HEK293 (cell line): ENCODE data around the gene HS3ST4.

Experiments
- CTCF ChIA-PET: fragments of 350-600 bp; formaldehyde crosslinking; extraction: SDS; loops from one replicate; lab custom pipeline; 2021; ENCODE audit warnings: antibody characterized with exemption; lab: Yijun Ruan, JAX
- POLR2A ChIA-PET: fragments of 300-600 bp; formaldehyde crosslinking; extraction: SDS; loops from one replicate; lab custom pipeline; 2020; ENCODE audit warnings: antibody characterized with exemption, inconsistent platforms; lab: Yijun Ruan, JAX
- H3K27ac ChIP-seq: fragments of 200-500 bp; sonication (Bioruptor generic); 2 replicates; pipeline ENCODE4 v1.5.1; 2014; ENCODE audit warnings: low read depth, low read length, control low read depth, inconsistent platforms; ENCODE audit errors: extremely low read depth
- H3K36me3 ChIP-seq, 2 experiments: fragments of 200-500 bp in 1 of 2; sonication (Bioruptor generic) in 1 of 2; 1 replicate in 1 of 2; 2 replicates in 1 of 2; pipeline ENCODE4 v1.5.1; 2014 to 2017; ENCODE audit warnings: inconsistent platforms in 2 of 2, low read length in 2 of 2; ENCODE audit not compliant: control insufficient read depth in 2 of 2, insufficient read depth in 1 of 2
- H3K4me1 ChIP-seq: fragments of 200-500 bp; sonication (Bioruptor generic); 2 replicates; pipeline ENCODE4 v1.5.1; 2014; ENCODE audit warnings: mild to moderate bottlenecking, low read length, inconsistent platforms; ENCODE audit not compliant: control insufficient read depth, insufficient read depth
- H3K4me3 ChIP-seq: 2 replicates; pipeline ENCODE4 v1.5.1; 2011; ENCODE audit warnings: low read depth, mild to moderate bottlenecking, control low read depth, low read length, moderate library complexity
- H3K9me3 ChIP-seq: fragments of 200-500 bp; sonication (Bioruptor generic); 2 replicates; pipeline ENCODE4 v1.5.1; 2014; ENCODE audit warnings: low read depth, low read length, inconsistent platforms; ENCODE audit not compliant: control insufficient read depth, insufficient read depth
- EGR2 ChIP-seq: fragments of 450-650 bp; formaldehyde crosslinking; IDR thresholded peaks from 2 replicates; pipeline ENCODE4 v1.5.1; 2016; ENCODE audit warnings: low read depth, missing biosample characterization, missing genetic modification characterization
- HOXC10 ChIP-seq: sonication (generic); formaldehyde crosslinking; IDR thresholded peaks from 2 replicates; pipeline ENCODE4 v1.8.1; 2023; ENCODE audit warnings: mild to moderate bottlenecking, missing genetic modification reagents
- KLF9 ChIP-seq: fragments of 450-650 bp; formaldehyde crosslinking; IDR thresholded peaks from 2 replicates; pipeline ENCODE4 v1.5.1; 2016; ENCODE audit warnings: missing biosample characterization, missing genetic modification characterization, low read depth
- ZBTB20 ChIP-seq: fragments of 450-650 bp; formaldehyde crosslinking; IDR thresholded peaks from 2 replicates; pipeline ENCODE4 v1.5.1; 2016; ENCODE audit warnings: missing biosample characterization, missing genetic modification characterization
- ZBTB49 ChIP-seq: fragments of 450-650 bp; formaldehyde crosslinking; IDR thresholded peaks from 2 replicates; pipeline ENCODE4 v1.5.1; 2016; ENCODE audit warnings: missing biosample characterization, missing genetic modification characterization, low read depth
- ZBTB8A ChIP-seq: fragments of 450-650 bp; formaldehyde crosslinking; IDR thresholded peaks from 2 replicates; pipeline ENCODE4 v1.5.1; 2016; ENCODE audit warnings: missing biosample characterization, missing genetic modification characterization
- ZNF114 ChIP-seq: fragments of 450-650 bp; formaldehyde crosslinking; IDR thresholded peaks from 2 replicates; pipeline ENCODE4 v1.5.0; 2017; ENCODE audit warnings: missing biosample characterization, missing genetic modification characterization
- ZNF132 ChIP-seq: fragments of 450-650 bp; formaldehyde crosslinking; IDR thresholded peaks from 2 replicates; pipeline ENCODE4 v1.5.1; 2017; ENCODE audit warnings: missing biosample characterization, missing genetic modification characterization, borderline replicate concordance
- ZNF138 ChIP-seq: fragments of 450-650 bp; formaldehyde crosslinking; IDR thresholded peaks from 2 replicates; pipeline ENCODE4 v1.5.1; 2016; ENCODE audit warnings: missing biosample characterization, missing genetic modification characterization, borderline replicate concordance
- ZNF155 ChIP-seq: fragments of 450-650 bp; formaldehyde crosslinking; IDR thresholded peaks from 2 replicates; pipeline ENCODE4 v1.5.1; 2016; ENCODE audit warnings: missing biosample characterization, missing genetic modification characterization
- ZNF174 ChIP-seq: fragments of 450-650 bp; formaldehyde crosslinking; IDR thresholded peaks from 2 replicates; pipeline ENCODE4 v1.5.0; 2017; ENCODE audit warnings: missing biosample characterization, mild to moderate bottlenecking, missing genetic modification characterization
- ZNF221 ChIP-seq: fragments of 450-650 bp; formaldehyde crosslinking; IDR thresholded peaks from 2 replicates; pipeline ENCODE4 v1.5.1; 2017; ENCODE audit warnings: missing biosample characterization, missing genetic modification characterization, borderline replicate concordance
- ZNF266 ChIP-seq: fragments of 450-650 bp; formaldehyde crosslinking; IDR thresholded peaks from 2 replicates; pipeline ENCODE4 v1.5.1; 2016; ENCODE audit warnings: missing biosample characterization, missing genetic modification characterization, low read depth
- ZNF302 ChIP-seq: fragments of 450-650 bp; formaldehyde crosslinking; IDR thresholded peaks from 2 replicates; pipeline ENCODE4 v1.5.1; 2016; ENCODE audit warnings: missing biosample characterization, missing genetic modification characterization, low read depth
- ZNF335 ChIP-seq: fragments of 450-650 bp; formaldehyde crosslinking; conservative IDR thresholded peaks from 2 replicates; pipeline ENCODE4 v1.5.1; 2016; ENCODE audit warnings: missing biosample characterization, missing genetic modification characterization
- ZNF341 ChIP-seq: fragments of 450-650 bp; formaldehyde crosslinking; IDR thresholded peaks from 2 replicates; pipeline ENCODE4; 2016; ENCODE audit warnings: low read depth, missing biosample characterization, missing genetic modification characterization
- ZNF37A ChIP-seq: fragments of 450-650 bp; IDR thresholded peaks from 2 replicates; pipeline ENCODE4 v1.5.1; 2018; ENCODE audit warnings: missing biosample characterization, missing genetic modification characterization
- ZNF549 ChIP-seq: fragments of 450-650 bp; IDR thresholded peaks from 2 replicates; pipeline ENCODE4 v1.5.1; 2018; ENCODE audit warnings: missing biosample characterization, missing genetic modification characterization, mild to moderate bottlenecking, inconsistent platforms, moderate library complexity
- ZNF555 ChIP-seq: fragments of 450-650 bp; formaldehyde crosslinking; conservative IDR thresholded peaks from 2 replicates; pipeline ENCODE4 v1.5.1; 2017; ENCODE audit warnings: missing biosample characterization, mild to moderate bottlenecking, missing genetic modification characterization, inconsistent platforms
- ZNF596 ChIP-seq: fragments of 450-650 bp; IDR thresholded peaks from 2 replicates; pipeline ENCODE4 v1.5.0; 2018; ENCODE audit warnings: missing biosample characterization, mild to moderate bottlenecking, missing genetic modification characterization, moderate library complexity
- ZNF610 ChIP-seq: fragments of 450-650 bp; formaldehyde crosslinking; IDR thresholded peaks from 2 replicates; pipeline ENCODE4 v1.5.1; 2016; ENCODE audit warnings: missing biosample characterization, missing genetic modification characterization, borderline replicate concordance
- ZNF624 ChIP-seq: fragments of 450-650 bp; formaldehyde crosslinking; IDR thresholded peaks from 2 replicates; pipeline ENCODE4 v1.5.1; 2017; ENCODE audit warnings: missing biosample characterization, missing genetic modification characterization
- ZNF677 ChIP-seq: fragments of 450-650 bp; IDR thresholded peaks from 2 replicates; pipeline ENCODE4 v1.5.0; 2018; ENCODE audit warnings: missing biosample characterization, mild to moderate bottlenecking, missing genetic modification characterization, moderate library complexity
- ZNF776 ChIP-seq: fragments of 450-650 bp; formaldehyde crosslinking; IDR thresholded peaks from 2 replicates; pipeline ENCODE4 v1.5.0; 2017; ENCODE audit warnings: missing biosample characterization, missing genetic modification characterization, borderline replicate concordance
- TF ChIP-seq, protein P1 (sequence below): fragments of 450-650 bp; formaldehyde crosslinking; conservative IDR thresholded peaks from 2 replicates; pipeline ENCODE4 v1.5.1; 2016; ENCODE audit warnings: low read depth, missing biosample characterization, missing genetic modification characterization
- TF ChIP-seq, protein P2 (sequence below): fragments of 450-650 bp; formaldehyde crosslinking; IDR thresholded peaks from 2 replicates; pipeline ENCODE4 v1.5.1; 2017; ENCODE audit warnings: missing biosample characterization, mild to moderate bottlenecking, missing genetic modification characterization, moderate library complexity

HS3ST4 gene

GRCh38 chr16:26051063-26051462, 359.3 kb downstream of the HS3ST4 start:
- H3K9me3 ChIP-seq = no peaks in the 10 kb centered on the region
- POLR2A ChIA-PET = no interaction called here
- CTCF ChIA-PET = no interaction called here
- no peaks in the 10 kb centered on the region for H3K4me1 ChIP-seq
- H3K4me3 ChIP-seq = no peak overlapping the region
- TF ChIP-seq ZNF37A (tag by site-specific recombination) (no peak), ZNF155 (tag by site-specific recombination) (no peak), ZNF555 (tag by site-specific recombination) (no peak), ZNF624 (tag by site-specific recombination) (no peak), ZNF302 (tag by site-specific recombination) (no peak), ZNF341 (tag by site-specific recombination) (no peak), ZNF677 (tag by site-specific recombination) (no peak), ZNF221 (tag by site-specific recombination) (no peak), ZNF335 (tag by site-specific recombination) (no peak), EGR2 (no peak), ZNF549 (tag by site-specific recombination) (no peak), KLF9 (no peak)
- TF ChIP-seq, protein P1, sequence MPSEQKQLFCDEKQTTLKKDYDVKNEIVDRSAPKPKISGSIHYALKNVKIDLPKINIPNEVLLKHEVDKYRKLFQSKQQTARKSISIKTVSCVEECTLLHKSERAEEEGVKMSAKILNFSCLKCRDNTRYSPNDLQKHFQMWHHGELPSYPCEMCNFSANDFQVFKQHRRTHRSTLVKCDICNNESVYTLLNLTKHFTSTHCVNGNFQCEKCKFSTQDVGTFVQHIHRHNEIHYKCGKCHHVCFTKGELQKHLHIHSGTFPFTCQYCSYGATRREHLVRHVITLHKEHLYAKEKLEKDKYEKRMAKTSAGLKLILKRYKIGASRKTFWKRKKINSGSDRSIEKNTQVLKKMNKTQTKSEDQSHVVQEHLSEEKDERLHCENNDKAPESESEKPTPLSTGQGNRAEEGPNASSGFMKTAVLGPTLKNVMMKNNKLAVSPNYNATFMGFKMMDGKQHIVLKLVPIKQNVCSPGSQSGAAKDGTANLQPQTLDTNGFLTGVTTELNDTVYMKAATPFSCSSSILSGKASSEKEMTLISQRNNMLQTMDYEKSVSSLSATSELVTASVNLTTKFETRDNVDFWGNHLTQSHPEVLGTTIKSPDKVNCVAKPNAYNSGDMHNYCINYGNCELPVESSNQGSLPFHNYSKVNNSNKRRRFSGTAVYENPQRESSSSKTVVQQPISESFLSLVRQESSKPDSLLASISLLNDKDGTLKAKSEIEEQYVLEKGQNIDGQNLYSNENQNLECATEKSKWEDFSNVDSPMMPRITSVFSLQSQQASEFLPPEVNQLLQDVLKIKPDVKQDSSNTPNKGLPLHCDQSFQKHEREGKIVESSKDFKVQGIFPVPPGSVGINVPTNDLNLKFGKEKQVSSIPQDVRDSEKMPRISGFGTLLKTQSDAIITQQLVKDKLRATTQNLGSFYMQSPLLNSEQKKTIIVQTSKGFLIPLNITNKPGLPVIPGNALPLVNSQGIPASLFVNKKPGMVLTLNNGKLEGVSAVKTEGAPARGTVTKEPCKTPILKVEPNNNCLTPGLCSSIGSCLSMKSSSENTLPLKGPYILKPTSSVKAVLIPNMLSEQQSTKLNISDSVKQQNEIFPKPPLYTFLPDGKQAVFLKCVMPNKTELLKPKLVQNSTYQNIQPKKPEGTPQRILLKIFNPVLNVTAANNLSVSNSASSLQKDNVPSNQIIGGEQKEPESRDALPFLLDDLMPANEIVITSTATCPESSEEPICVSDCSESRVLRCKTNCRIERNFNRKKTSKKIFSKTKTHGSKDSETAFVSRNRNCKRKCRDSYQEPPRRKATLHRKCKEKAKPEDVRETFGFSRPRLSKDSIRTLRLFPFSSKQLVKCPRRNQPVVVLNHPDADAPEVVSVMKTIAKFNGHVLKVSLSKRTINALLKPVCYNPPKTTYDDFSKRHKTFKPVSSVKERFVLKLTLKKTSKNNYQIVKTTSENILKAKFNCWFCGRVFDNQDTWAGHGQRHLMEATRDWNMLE (tag by site-specific recombination) = no peak
- H3K27ac ChIP-seq = no peak overlapping the region
- no peaks in the 10 kb centered on the region for H3K36me3 ChIP-seq

GRCh38 chr16:26053889-26054288, 362.1 kb downstream of the HS3ST4 start:
- CTCF ChIA-PET = no interaction called here
- TF ChIP-seq ZNF596 (tag by site-specific recombination) (peak; percentile 40; the same call in 1 of the 2 replicates), ZNF138 (no peak)

GRCh38 chr16:26058326-26058725, 366.6 kb downstream of the HS3ST4 start:
- POLR2A ChIA-PET = no interaction called here
- CTCF ChIA-PET = no interaction called here
- H3K9me3 ChIP-seq = no peaks in the 10 kb centered on the region
- TF ChIP-seq ZNF174 (tag by site-specific recombination) (no peak), ZBTB8A (tag by site-specific recombination) (no peak), ZNF266 (tag by site-specific recombination) (no peak), ZNF610 (tag by site-specific recombination) (no peak), ZNF677 (tag by site-specific recombination) (no peak), ZBTB49 (no peak), ZBTB20 (tag by site-specific recombination) (no peak), ZNF114 (no peak), ZNF776 (no peak), ZNF132 (tag by site-specific recombination) (no peak), HOXC10 (CRISPR knock-in tag) (no peak)
- TF ChIP-seq, protein P2, sequence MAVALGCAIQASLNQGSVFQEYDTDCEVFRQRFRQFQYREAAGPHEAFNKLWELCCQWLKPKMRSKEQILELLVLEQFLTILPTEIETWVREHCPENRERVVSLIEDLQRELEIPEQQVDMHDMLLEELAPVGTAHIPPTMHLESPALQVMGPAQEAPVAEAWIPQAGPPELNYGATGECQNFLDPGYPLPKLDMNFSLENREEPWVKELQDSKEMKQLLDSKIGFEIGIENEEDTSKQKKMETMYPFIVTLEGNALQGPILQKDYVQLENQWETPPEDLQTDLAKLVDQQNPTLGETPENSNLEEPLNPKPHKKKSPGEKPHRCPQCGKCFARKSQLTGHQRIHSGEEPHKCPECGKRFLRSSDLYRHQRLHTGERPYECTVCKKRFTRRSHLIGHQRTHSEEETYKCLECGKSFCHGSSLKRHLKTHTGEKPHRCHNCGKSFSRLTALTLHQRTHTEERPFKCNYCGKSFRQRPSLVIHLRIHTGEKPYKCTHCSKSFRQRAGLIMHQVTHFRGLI (tag by site-specific recombination) = no peak

More at GRCh38 chr16:26053889-26054288, 362.1 kb downstream of the HS3ST4 start:
- Histone ChIP-seq H3K27ac (no peak overlapping the region), H3K36me3 (no peaks in the 10 kb centered on the region), H3K4me3 (no peak overlapping the region), H3K4me1 (no peaks in the 10 kb centered on the region), H3K9me3 (no peaks in the 10 kb centered on the region)
- POLR2A ChIA-PET = no interaction called here

More at GRCh38 chr16:26058326-26058725, 366.6 kb downstream of the HS3ST4 start:
- H3K27ac ChIP-seq = no peak overlapping the region
- H3K4me1 ChIP-seq = no peaks in the 10 kb centered on the region
- no peak overlapping the region for H3K4me3 ChIP-seq
- H3K36me3 ChIP-seq = no peaks in the 10 kb centered on the region
